ENCODE results near the gene SPOCD1.

GRCh38 chr1:31839662-31840343 lies 24.0 kb upstream of the SPOCD1 start:
- no peak for TF ChIP-seq CTCF (IDR thresholded peaks at IDR 0.05)
- TF ChIP-seq POLR2A (IDR thresholded peaks at IDR 0.05) = no peak

Data from heart left ventricle (tissue), 13 donors.